OCI-LY7 (cell line): ENCODE data around the gene RNF180.

Source experiments
- CTCF ChIP-seq: fragments of 200-600 bp; sonication (generic); conservative IDR thresholded peaks from 2 replicates; pipeline ENCODE4 v1.5.1; 2014; ENCODE audit warnings: mild to moderate bottlenecking, antibody characterized with exemption, low read length, moderate library complexity, mixed read lengths
- EZH2phosphoT487 ChIP-seq: fragments of 200-600 bp; sonication (generic); IDR thresholded peaks from 2 replicates; pipeline ENCODE4 v1.6.1; 2018; ENCODE audit warnings: low read depth, borderline replicate concordance, mild to moderate bottlenecking, mixed run types, antibody characterized with exemption, low read length, moderate library complexity, mixed read lengths

GRCh38 chr5:64315778-64316177 is 150.1 kb downstream of the RNF180 start:
- TF ChIP-seq CTCF (no peak), EZH2phosphoT487 (no peak)
